HepG2 (cell line): ENCODE data around the gene ATP6V1G2. TPM values are rescaled to one million over a fixed set of nuclear protein-coding genes. Genes with fewer than 3 reads are reported as not detected.

Source experiments
- ATAC-seq: fragments of 200-7000 bp; cut with Tn5 transposase; 3 replicates; pipeline ENCODE4 v1.9.1; 2020; ENCODE audit warnings: mild to moderate bottlenecking, moderate library complexity
- BruUV-seq: library from RNA; stranded (reverse); fragments of 400-500 nt; replicated peaks from 2 replicates; lab custom pipeline; 2021; lab: Mats Ljungman, UMichigan
- CTCF ChIA-PET: fragments of 300-600 bp; formaldehyde crosslinking; extraction: SDS; loops from one replicate; lab custom pipeline; 2021; ENCODE audit warnings: low total read pairs, inconsistent platforms, low intra/inter-chr PET ratio; lab: Yijun Ruan, JAX
- POLR2A ChIA-PET: fragments of 350-600 bp; sonication (Branson Sonifier 250); formaldehyde crosslinking; loops from one replicate; lab custom pipeline; 2020; ENCODE audit warnings: antibody characterized with exemption, inconsistent platforms; lab: Yijun Ruan, JAX
- DNase-seq: peaks from one replicate; pipeline ENCODE4 v3.0.0-alpha.2; 2015; ENCODE audit warnings: low spot score
- FAIRE-seq: peaks from 3 replicates; lab custom pipeline; 2011; peaks lifted over from hg19 to GRCh38; lab: Jason Lieb, UNC
- H2AFZ ChIP-seq: one replicate; pipeline ENCODE4 v1.6.1; 2011; ENCODE audit warnings: low read length, inconsistent platforms
- H3K27ac ChIP-seq: fragments of 300-600 bp; 3 replicates; pipeline ENCODE4 v1.8.0; 2011; ENCODE audit warnings: mixed run types, mild to moderate bottlenecking, mixed read lengths, low read length, inconsistent platforms; ENCODE audit not compliant: insufficient read depth; ENCODE audit errors: extremely low read length
- H3K27me3 ChIP-seq, 2 experiments: fragments of 200-600 bp in 1 of 2; 2 replicates in 1 of 2; 3 replicates in 1 of 2; pipeline versions ENCODE4 v1.6.0 to v1.8.0; 2011; ENCODE audit warnings: low read length in 2 of 2, mild to moderate bottlenecking in 2 of 2, moderate library complexity in 2 of 2, inconsistent platforms in 1 of 2; ENCODE audit not compliant: insufficient read depth in 2 of 2, control insufficient read depth in 1 of 2
- H3K36me3 ChIP-seq, 2 experiments: fragments of 200-600 bp in 1 of 2; replicated peaks in 1 of 2; 2 replicates in 1 of 2; 3 replicates in 1 of 2; pipeline versions ENCODE4 v1.5.1 to v1.8.0; 2011; ENCODE audit warnings: low read length in 2 of 2, inconsistent platforms in 1 of 2; ENCODE audit not compliant: insufficient read depth in 2 of 2, control insufficient read depth in 1 of 2
- H3K4me1 ChIP-seq: 2 replicates; pipeline ENCODE4 v1.5.1; 2012; ENCODE audit warnings: low read length, inconsistent platforms; ENCODE audit not compliant: insufficient read depth
- H3K4me2 ChIP-seq: 2 replicates; pipeline ENCODE4 v1.6.0; 2011; ENCODE audit warnings: low read depth, low read length, inconsistent platforms
- H3K4me3 ChIP-seq, 3 experiments: fragments of 200-600 bp in 1 of 3; sonication (generic), shearing (Covaris generic) in 1 of 3; replicated peaks in 1 of 3; 2 replicates each; pipeline ENCODE4 v1.5.1; 2011 to 2016; ENCODE audit warnings: low read length in 3 of 3, inconsistent platforms in 2 of 3, low read depth in 2 of 3, mild to moderate bottlenecking in 2 of 3, control low read depth in 1 of 3, mixed read lengths in 1 of 3; ENCODE audit not compliant: insufficient read depth in 1 of 3
- H3K79me2 ChIP-seq: one replicate; pipeline ENCODE4 v1.6.1; 2011; ENCODE audit warnings: low read length, inconsistent platforms; ENCODE audit not compliant: insufficient read depth
- H3K9ac ChIP-seq: 2 replicates; pipeline ENCODE4 v1.6.0; 2011; ENCODE audit warnings: mild to moderate bottlenecking, low read depth, low read length, inconsistent platforms; ENCODE audit not compliant: insufficient read depth
- H3K9me3 ChIP-seq: 2 replicates; pipeline ENCODE4 v1.5.1; 2012; ENCODE audit warnings: mild to moderate bottlenecking, low read length
- H4K20me1 ChIP-seq: 2 replicates; pipeline ENCODE4 v1.6.0; 2011; ENCODE audit warnings: inconsistent platforms, mild to moderate bottlenecking, low read length, moderate library complexity; ENCODE audit not compliant: insufficient read depth
- ATF2 ChIP-seq: sonication (generic); formaldehyde crosslinking; IDR thresholded peaks from 2 replicates; pipeline ENCODE4 v1.4.0; 2020; ENCODE audit warnings: missing genetic modification reagents
- HDAC1 ChIP-seq: sonication (generic); formaldehyde crosslinking; IDR thresholded peaks from 2 replicates; pipeline ENCODE4 v1.5.1; 2020; ENCODE audit warnings: mild to moderate bottlenecking, missing genetic modification reagents
- SMARCC2 ChIP-seq: fragments of 450-650 bp; IDR thresholded peaks from 2 replicates; pipeline ENCODE4 v1.6.1; 2017; ENCODE audit warnings: antibody characterized with exemption, mild to moderate bottlenecking
- ZNF326 ChIP-seq: sonication (generic); formaldehyde crosslinking; IDR thresholded peaks from 2 replicates; pipeline ENCODE4 v1.4.0; 2020; ENCODE audit warnings: missing genetic modification reagents, borderline replicate concordance
- ZNF501 ChIP-seq: sonication (generic); formaldehyde crosslinking; IDR thresholded peaks from 2 replicates; pipeline ENCODE4 v1.5.1; 2020; ENCODE audit warnings: mild to moderate bottlenecking, moderate library complexity, missing genetic modification reagents
- ZNF878 ChIP-seq: sonication (generic); formaldehyde crosslinking; IDR thresholded peaks from 2 replicates; pipeline ENCODE4 v1.8.1; 2023; ENCODE audit warnings: mild to moderate bottlenecking, missing genetic modification reagents, moderate library complexity
- WGBS: methylation state at CpG from one replicate; pipeline ENCODE4 v1.1.6; 2017; ENCODE audit warnings: low lambda C conversion rate; 5-methylcytosine and 5-hydroxymethylcytosine counted together
- in situ Hi-C: cut with HindIII; loops from 2 replicates; pipeline ENCODE4 v1.10.0; 2017; ENCODE audit warnings: low pct_unique_long_range_greater_than_20kb; ENCODE audit not compliant: extremely low pct_ligation_motif_present
- intact Hi-C: fragments of 100-400 bp; cut with micrococcal nuclease; formaldehyde crosslinking; loops from one replicate; pipeline ENCODE4 v1.10.0; 2022; ENCODE audit not compliant: unreplicated experiment
- polyA plus RNA-seq, 8 experiments: library from polyadenylated mRNA; depleted of rRNA in 3 of 8; stranded (reverse) in 7 of 8; unstranded in 1 of 8; fragments of >200 nt; fragmentation: Illumina TruSeq in 4 of 8; extraction: Trizol in 4 of 8; gene quantifications; 2 replicates each; pipeline versions ENCODE4 v1.2.1 to v1.2.3, GENCODE V29; 2011 to 2016; ENCODE audit warnings: low read depth in 4 of 8, missing spikeins in 1 of 8, mixed read lengths in 1 of 8; ENCODE audit not compliant: insufficient read depth in 1 of 8
- total RNA-seq, 5 experiments: library from RNA; depleted of rRNA; stranded (reverse); fragments of >200 nt; fragmentation: Illumina TruSeq; extraction: Trizol; gene quantifications; 2 replicates each; pipeline ENCODE4 v1.2.3, GENCODE V29; 2016; ENCODE audit warnings: low read depth in 1 of 5
- TF ChIP-seq, protein P1 (sequence below): sonication (generic); formaldehyde crosslinking; IDR thresholded peaks from 2 replicates; pipeline ENCODE4 v1.5.0; 2020; ENCODE audit warnings: mild to moderate bottlenecking, missing genetic modification reagents

The ATP6V1G2 gene
- total and polyA plus RNA-seq, 2 of the 13 experiments (the other 11 are each of a cell fraction or from before 2014, with no cell fraction given), result 0.27 to 0.83 TPM

DNA sequence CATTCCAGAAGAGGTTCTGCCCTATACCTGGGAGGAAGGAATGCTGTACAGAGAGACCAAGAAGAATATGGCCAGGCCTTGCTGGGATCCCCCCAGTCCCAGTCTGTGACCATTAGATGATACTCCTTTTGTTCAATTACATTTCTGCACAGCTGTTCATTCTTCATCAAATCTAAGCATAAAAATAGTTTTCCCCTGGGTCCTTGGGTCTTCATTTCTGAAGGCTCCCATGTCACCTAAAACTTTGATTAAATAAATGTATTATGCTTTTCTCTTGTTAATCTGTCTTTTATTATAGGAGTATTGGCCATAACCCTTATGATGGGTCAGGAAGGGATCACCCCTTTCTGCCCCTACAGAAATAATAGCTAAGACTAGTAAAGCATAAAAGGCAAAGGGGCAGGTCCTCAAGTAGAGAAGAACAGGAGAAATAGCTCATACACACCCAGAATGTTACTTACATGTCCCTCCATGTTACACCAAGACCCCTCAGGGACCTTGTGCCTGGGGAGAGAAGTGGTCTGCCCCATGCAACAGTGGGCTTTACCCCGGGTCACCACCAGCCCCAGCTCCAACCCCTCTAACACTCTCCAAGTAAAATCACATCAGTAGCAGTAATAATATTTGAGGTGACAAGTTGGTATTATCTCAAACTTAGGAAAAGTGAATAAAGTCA, 23.6 kb upstream of the ATP6V1G2 start:
- DNase-seq (no peak), ATAC-seq (no peak), FAIRE-seq (no peak)
- in situ Hi-C loops, result no loop called here
- Histone ChIP-seq H3K27me3 (peaks cover 13 to 56% of the 10 kb centered on the region in 2 experiments), H3K9ac (no peak overlapping the region), H3K4me2 (no peak overlapping the region), H4K20me1 (no peaks in the 10 kb centered on the region), H3K9me3 (no peaks in the 10 kb centered on the region), H3K79me2 (no peaks in the 10 kb centered on the region), H2AFZ (no peak overlapping the region), H3K36me3 (no peaks in the 10 kb centered on the region), H3K4me3 (no peak overlapping the region), H3K27ac (no peak overlapping the region), H3K4me1 (peaks cover 9% of the 10 kb centered on the region)
- intact Hi-C loops, result no loop called here
- no TSS peak for BruUV-seq
- TF ChIP-seq HDAC1 (CRISPR knock-in tag) (no peak), ATF2 (CRISPR knock-in tag) (no peak), ZNF878 (CRISPR knock-in tag) (no peak), SMARCC2 (no peak), ZNF501 (no peak), ZNF326 (no peak)
- TF ChIP-seq, protein P1, sequence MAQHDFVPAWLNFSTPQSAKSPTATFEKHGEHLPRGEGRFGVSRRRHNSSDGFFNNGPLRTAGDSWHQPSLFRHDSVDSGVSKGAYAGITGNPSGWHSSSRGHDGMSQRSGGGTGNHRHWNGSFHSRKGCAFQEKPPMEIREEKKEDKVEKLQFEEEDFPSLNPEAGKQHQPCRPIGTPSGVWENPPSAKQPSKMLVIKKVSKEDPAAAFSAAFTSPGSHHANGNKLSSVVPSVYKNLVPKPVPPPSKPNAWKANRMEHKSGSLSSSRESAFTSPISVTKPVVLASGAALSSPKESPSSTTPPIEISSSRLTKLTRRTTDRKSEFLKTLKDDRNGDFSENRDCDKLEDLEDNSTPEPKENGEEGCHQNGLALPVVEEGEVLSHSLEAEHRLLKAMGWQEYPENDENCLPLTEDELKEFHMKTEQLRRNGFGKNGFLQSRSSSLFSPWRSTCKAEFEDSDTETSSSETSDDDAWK (CRISPR knock-in tag), result no peak
- ChIA-PET POLR2A (no interaction called here), CTCF (no interaction called here)
- 21% methylated on average over 1 of the region's 1 CpG for WGBS
